Spleen (tissue), 7 donors: Measurements from ENCODE around the gene CHD2.

Experiments used
- POLR2A ChIP-seq, 3 donors: fragments of 450-650 bp; IDR thresholded peaks; one replicate each; pipeline ENCODE4 v1.5.1; 2017; ENCODE audit warnings: antibody characterized with exemption in 3 of 3, mild to moderate bottlenecking in 1 of 3
- POLR2AphosphoS5 ChIP-seq, 3 donors: sonication (generic); formaldehyde crosslinking; IDR thresholded peaks; one replicate each; pipeline ENCODE4 v1.5.1; 2017; ENCODE audit warnings: antibody characterized with exemption in 3 of 3
- TF ChIP-seq, protein P1 (sequence below), 11 experiments: fragments of 200-600 bp in 7 of 11; fragments of 450-650 bp in 4 of 11; sonication (generic) in 4 of 11; IDR thresholded peaks in 8 of 11; conservative IDR thresholded peaks in 3 of 11; 1 replicate in 7 of 11; 2 replicates in 4 of 11; pipeline versions ENCODE4 v1.4.0 to v1.8.0; 2016 to 2021; ENCODE audit warnings: antibody characterized with exemption in 11 of 11, inconsistent platforms in 4 of 11, mild to moderate bottlenecking in 1 of 11
- donor health status: DM: no; HTN: no; CAD: no; lungs with moderate emphysema.
- donor health status: DM: no; HTN: no; CAD: no.
- donor health status: DM: no; HTN: no; CAD: no.

DNA sequence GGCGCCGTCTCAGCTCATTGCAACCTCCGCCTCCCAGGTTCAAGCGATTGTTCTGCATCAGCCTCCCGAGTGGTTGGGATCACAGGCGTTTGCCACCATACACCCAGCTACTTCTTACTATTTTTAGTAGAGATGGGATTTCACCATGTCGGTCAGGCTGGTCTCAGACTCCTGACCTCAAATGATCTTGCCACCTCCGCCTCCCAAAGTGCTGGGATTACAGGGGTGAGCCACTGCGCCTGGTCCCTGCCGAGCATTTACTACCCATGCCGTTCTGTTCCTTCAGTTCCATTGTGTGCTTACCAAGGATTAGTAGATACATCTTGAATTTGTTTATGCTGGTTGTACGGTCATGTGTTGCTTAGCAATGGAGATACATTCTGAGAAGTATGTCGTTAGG is 10.3 kb downstream of the CHD2 start:
- TF ChIP-seq, protein P1, sequence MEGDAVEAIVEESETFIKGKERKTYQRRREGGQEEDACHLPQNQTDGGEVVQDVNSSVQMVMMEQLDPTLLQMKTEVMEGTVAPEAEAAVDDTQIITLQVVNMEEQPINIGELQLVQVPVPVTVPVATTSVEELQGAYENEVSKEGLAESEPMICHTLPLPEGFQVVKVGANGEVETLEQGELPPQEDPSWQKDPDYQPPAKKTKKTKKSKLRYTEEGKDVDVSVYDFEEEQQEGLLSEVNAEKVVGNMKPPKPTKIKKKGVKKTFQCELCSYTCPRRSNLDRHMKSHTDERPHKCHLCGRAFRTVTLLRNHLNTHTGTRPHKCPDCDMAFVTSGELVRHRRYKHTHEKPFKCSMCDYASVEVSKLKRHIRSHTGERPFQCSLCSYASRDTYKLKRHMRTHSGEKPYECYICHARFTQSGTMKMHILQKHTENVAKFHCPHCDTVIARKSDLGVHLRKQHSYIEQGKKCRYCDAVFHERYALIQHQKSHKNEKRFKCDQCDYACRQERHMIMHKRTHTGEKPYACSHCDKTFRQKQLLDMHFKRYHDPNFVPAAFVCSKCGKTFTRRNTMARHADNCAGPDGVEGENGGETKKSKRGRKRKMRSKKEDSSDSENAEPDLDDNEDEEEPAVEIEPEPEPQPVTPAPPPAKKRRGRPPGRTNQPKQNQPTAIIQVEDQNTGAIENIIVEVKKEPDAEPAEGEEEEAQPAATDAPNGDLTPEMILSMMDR (IDR thresholded peaks at IDR 0.05 in 8 of 11, conservative IDR thresholded peaks at IDR 0.05 in 3 of 11): no peak
- TF ChIP-seq POLR2A (IDR thresholded peaks at IDR 0.05) (no peak), POLR2AphosphoS5 (IDR thresholded peaks at IDR 0.05) (peak in 2 of 3 donors; percentile 14 to 33)
